Renal cortex interstitium (tissue), 11 donors: ENCODE results near the gene SMAD2. TPM values are rescaled to one million over a fixed set of nuclear protein-coding genes. Genes with fewer than 3 reads are reported as not detected.
"Not testable (repeated sequence)": the region's sequence is repeated elsewhere in the genome, so short reads cannot be mapped to it uniquely, and the experiment has no call there.

ENCODE experiments used
- DNase-seq, 11 donors: peaks; one replicate each; pipeline ENCODE4 v3.0.0-alpha.2; 2013; ENCODE audit warnings: low read depth in 9 of 11, low spot score in 4 of 11; ENCODE audit errors: extremely low read depth in 1 of 11
- polyA plus RNA-seq, 3 donors: library from polyadenylated mRNA; unstranded; fragments of 120-200 nt; gene quantifications; one replicate each; pipeline ENCODE4 v1.2.1, GENCODE V29; 2013; ENCODE audit not compliant: insufficient read length in 3 of 3

Gene SMAD2
- polyA plus RNA-seq, 3 donors: 85.4 to 94.3 (median 89.3) TPM

DNA sequence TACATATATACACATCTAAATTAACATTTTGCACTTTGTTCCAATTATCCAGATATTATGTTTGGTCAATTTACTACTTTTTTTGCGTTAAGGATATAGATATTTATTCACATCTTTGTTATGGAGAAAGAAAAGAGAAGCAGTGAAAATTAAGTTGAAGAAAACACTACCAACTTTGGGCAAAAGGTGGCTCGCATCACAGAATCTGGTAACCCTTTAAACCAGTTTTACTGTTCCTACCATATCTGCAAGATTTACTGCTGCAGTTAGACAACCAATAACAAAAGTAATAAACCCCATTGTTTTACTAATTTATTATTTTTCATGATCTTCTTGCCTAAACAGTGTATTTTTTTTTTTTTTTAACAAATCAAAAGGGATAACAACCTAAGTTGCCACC, 53.6 kb downstream of the SMAD2 start:
- no peak for DNase-seq

DNA sequence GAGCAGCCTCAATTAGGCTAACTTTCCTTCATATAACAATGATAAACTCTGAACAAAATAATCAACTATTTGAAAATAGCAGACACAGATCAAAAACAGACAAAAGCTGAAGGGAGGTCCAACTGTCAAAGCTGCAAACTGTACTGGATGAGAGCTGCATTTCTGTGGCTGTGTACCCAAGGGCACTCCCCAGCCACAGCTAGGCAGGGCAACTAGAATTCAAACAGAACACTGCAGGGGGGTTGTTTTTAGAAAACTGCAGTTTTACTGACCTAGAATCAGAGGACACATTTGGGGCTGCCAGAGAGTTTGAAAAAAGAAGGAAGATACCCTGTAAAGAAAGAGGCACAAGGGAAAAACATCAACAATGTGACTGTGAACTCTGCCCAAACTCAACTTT, 56.8 kb downstream of the SMAD2 start:
- no peak for DNase-seq

DNA sequence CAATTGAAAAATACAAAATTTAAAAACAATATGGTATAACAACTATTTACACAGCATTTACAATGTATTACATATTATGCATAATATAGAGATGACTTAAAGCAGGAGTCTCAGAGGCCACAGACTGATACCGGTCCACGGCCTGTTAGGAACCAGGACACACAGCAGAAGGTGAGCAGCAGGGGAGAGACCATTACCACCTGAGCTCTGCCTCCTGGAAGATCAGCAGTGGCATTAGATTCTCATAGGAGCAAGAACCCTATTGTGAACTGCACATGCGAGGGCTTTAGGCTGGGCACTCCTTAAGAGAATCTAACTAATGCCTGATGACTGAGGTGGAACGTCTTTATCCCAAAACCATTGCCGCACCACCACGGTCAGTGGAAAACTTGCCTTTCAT, 58.0 kb downstream of the SMAD2 start:
- DNase-seq: no peak

DNA sequence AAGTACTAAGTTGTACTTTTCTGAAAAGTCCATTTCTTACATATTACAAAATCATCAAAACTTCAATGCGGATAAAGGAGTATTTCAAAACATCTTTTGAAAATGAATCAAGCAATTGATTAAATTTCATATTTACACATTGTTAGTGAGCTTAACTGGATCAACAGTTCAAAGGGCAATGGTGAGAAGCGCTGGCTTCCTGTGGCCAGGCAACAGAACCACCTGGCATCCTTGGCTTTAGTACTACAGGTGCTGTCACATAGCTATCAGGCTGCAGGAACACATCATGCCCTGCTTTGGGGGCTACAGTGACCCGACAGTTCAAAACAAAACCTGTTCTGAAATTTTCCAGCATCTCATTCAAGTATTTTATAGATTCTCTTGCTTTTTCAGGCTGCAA, 59.2 kb downstream of the SMAD2 start:
- no peak for DNase-seq

DNA sequence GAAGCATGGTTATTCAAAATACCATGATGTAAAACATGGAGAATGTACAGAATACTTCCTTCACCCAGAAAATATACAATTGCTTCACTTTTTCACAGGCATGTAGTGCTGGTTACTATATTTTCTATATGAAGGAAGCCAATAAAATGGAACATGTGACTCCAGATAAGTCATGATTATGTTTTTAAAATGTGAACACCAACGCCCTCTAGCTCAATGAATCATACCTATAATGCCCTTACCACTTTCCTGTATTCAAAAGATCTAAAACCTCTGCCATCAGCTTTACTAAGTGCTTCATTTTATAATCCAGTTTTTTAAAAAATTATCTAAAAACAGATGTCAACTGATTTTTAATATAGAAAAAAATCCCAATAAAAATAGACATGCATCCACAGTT, 59.9 kb downstream of the SMAD2 start:
- no peak for DNase-seq

DNA sequence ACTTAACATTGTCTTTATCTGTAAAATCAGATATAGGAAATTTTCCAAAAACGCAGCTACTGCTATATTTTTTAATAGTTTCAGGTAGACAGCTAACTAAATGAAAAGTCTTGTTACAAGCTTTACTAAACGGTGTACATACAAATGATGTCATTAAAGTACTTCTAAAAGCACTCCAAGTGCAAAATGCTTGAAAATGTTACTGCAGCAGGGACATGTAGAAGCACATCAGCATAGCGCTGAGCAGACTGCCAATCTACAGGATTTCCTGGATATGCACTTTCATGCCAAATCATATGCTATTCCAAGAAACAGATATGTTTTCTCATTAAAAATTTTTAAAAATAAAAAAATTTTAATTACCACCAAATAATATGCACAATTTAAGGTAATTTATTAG, 61.7 kb downstream of the SMAD2 start:
- DNase-seq: no peak

DNA sequence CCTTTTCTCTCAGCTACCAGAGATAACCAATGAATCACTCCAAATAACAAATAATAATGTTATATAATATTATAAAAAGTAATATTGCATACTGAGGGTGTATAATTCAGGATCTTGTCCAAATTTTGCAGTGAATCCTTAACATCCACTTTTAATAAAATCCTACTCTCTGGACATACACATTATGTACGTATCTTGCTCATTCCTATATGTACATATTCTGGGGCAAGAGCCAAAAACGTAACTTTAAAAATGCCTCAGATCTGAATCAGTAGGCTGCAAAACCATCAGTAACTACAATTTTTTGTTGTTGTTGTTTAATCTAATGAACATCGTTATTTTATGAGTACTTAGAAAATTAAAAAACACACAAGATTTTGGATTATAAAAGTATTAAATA, 65.3 kb downstream of the SMAD2 start:
- no peak for DNase-seq

DNA sequence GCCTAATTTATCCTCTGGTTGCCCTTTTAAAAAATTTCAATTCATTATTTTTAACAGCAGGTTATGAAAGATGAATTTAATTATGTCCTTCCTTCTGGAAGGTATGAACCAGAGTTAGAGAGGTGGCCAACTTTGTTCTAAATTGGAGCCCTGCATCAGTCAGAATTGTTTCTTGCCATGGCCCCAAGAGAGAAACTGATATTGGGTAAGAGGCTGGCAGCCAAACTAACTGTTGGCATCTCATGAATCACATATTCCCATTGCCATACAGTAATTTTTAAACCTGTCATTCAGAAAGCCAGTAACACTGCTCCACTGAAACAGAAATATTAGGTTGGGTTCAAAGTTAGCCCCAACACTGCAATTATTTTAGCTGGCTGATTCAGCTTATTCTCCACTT, 67.4 kb downstream of the SMAD2 start:
- no peak for DNase-seq

DNA sequence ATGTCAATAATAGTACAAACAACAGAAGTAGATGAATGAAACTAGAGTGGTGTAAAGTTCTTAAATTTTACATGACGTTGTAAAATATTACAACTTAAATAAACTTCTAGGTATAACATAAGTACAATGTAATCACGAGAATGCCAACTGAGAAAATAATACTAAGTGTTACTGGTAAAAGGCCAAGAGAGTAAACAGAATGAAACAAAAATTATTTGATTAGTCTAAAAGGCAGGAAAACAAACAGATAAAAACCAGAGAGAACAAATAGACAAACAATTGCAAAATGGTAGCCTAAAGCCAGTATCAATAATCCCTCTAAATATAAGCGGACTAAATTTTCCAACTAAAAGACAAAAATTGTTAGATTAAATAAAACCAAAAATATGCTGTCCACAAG, 71.9 kb downstream of the SMAD2 start:
- no peak for DNase-seq

DNA sequence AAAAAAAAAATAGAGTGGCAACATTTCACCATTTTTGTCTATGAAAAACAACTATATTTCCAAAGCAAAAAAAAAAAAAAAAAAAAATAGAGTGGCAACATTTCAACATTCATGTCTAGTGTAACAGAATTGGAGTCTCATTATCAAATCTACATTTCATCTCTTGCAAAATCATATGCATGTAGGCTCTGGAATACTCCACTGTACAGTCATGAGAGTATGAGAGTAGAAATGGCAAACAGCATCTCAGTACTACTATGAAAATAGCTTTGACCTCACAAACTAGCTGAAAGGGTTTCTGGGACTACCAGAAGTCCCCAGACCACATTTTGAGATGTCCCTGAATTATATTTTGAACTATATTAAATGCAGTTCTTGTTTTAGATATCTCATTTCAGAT, 82.8 kb downstream of the SMAD2 start:
- DNase-seq: no peak

DNA sequence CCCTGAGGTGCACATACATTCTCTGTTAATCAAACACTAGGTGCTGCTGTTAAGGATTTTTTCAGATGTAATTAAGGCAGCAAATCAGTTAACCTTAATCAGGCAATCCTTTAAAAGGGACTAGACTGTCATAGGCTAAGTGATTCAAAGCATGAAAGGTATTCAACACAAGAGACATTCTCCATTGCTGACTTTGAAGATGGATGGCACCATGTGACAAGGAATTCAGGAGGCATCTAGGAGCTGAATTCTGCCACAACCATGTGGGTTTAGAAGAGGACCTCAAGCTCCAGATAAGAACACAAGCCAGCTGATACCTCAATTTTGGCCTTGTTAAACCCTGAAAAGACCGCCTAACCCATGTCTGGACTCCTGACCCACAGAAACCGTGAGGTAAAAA, 84.0 kb downstream of the SMAD2 start:
- no peak for DNase-seq

DNA sequence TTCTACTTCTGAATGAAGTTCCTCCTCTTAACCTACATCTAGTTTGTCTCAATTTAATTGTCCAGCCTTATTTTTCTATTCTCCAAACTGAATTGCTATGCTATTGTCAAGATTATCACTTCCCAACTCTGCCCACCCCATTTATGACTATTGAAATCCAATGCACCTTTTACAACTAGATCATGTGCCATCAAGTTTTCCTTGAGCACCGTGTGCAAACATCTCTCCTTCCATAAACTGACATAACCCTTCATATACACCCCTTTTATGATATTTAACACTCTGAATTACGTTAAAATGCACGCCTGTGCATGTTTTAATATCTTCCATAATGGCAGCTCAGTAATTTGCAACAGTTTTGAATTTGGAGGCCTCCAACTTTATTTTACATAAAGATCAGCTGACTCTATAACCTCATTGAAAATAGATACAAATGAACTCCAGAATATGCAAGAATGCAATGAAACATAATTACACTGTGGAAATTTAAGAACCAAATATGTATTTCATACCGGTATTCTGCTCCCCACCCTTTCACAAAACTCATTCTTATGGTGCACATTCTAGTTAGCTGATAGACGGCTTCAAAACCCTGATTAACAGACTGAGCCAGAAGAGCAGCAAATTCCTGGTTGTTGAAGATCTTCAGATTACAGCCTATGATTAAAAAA, 85.5 kb downstream of the SMAD2 start:
- DNase-seq: no peak

DNA sequence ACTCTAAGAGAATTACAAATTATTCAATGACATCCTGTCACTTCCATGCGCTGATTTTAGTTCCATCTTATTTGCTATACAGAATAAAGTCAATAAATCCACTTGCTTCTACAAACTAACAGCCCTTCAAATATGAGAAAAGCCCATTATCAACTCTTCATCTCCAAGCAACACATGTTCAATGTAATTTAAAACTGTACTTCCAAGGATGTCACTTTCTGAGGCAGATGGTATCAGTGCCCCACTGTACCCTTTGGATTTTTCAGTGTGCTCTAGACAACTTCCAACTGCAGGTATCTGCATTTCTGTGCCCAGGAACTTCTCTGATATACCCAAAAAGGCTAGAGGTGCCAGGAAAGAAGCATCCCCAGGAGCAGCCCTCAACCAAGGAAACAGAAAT, 87.6 kb downstream of the SMAD2 start:
- DNase-seq: no peak

DNA sequence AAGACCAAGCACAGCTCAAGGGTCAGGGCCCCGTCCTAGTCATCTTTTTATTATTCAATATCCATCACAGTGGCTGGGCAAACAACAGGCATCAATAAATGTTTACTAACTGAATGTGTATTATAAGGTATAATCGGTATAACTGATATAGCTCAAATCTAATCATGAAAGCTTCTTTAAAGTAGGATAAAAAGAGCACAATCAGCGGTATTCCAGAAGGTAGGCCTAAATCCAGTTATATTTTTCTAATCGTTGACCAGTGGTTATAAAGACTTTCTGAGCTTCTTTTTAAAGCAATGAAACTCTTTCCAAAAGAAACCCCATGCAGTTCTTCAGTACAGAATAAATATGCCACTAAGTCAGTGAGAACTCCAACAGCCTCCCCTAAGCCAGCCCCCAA, 92.1 kb downstream of the SMAD2 start:
- no peak for DNase-seq

DNA sequence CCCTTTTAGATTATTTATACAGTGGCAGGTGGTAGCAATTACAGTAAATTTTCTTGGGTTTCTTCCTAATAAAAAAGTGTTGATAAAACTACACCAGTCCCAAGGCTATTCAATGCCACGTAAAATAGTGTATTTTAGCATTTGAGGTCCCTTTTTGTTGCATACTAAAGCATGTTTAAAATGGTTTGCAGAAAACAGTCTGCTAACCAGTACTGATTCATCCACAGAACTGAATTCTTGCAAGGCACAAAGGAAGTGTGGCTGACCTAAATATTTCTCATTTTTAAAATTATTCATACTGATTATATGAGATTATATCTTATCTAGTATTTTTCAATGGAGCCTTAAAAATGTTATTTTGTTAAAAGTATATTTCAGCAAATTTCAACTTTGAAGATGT, 98.1 kb downstream of the SMAD2 start:
- no peak for DNase-seq

DNA sequence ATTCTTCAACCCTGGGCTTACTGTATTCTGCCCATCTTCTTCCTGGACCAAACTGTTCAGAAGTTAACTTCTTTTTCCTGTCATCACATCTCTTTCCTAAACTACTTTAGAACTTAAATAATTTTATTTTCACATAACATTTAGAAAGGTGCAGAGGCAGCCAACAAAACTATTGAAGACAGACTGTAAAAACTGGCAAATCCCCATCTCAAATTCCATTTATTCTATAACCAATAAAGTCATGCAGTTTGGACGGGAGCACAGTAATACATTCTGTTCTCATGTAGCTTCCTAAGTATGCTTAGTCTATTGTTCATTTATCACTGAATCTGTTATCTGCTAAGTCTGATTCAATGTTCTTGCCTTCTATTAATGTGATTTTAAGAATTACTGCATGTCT, 99.1 kb downstream of the SMAD2 start:
- no peak for DNase-seq

DNA sequence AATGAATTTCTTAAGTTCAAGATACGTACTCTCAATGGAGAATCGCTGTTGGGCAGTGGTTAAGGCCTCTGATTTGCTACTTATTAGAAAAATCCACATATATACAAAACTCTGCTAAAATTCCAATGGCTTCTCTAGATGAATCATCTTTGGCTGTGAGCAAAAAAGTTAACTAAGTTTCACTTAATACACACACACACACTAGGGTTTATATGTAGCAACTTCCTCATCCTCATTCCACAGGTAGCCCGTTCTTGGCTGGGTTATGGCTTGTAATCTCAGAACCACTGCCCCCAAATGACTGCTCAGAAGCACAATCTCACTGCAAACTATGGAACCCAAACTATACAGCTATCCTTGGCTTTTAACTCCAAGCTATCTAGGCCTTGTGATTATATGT, 99.7 kb downstream of the SMAD2 start:
- DNase-seq: no peak

DNA sequence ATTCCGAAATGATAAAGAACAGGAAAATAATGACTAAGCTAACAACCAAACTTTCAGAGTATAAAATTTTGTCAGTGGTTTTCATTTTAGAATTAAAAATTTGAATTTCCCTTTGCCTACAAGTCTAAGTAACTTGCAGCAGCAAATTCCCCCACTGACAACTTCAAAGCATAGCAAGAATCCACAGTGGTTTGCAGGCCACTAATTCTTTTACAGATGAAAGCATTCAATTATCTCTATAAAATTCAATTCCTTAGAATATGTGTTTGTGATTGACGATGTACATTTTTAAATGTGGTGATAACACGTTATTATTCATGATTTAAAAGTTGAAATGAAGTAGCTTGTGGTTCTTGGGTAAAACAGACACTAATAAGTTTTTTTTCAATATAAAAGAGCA, 100.6 kb downstream of the SMAD2 start:
- DNase-seq: no peak

DNA sequence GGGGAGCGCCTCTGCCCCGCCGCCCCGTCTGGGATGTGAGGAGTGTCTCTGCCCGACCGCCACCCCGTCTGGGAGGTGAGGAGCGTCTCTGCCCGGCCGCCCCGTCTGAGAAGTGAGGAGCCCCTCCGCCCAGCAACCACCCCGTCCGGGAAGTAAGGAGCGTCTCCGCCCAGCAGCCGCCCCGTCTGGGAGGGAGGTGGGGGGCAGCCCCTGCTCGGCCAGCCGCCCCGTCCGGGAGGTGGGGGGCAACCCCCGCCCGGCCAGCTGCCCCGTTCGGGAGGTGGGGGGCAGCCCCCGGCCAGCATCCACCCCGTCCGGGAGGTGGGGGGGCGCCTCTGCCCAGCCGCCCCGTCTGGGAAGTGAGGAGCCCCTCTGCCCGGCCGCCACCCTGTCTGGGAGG, 102.4 kb downstream of the SMAD2 start:
- not testable (repeated sequence) for DNase-seq

DNA sequence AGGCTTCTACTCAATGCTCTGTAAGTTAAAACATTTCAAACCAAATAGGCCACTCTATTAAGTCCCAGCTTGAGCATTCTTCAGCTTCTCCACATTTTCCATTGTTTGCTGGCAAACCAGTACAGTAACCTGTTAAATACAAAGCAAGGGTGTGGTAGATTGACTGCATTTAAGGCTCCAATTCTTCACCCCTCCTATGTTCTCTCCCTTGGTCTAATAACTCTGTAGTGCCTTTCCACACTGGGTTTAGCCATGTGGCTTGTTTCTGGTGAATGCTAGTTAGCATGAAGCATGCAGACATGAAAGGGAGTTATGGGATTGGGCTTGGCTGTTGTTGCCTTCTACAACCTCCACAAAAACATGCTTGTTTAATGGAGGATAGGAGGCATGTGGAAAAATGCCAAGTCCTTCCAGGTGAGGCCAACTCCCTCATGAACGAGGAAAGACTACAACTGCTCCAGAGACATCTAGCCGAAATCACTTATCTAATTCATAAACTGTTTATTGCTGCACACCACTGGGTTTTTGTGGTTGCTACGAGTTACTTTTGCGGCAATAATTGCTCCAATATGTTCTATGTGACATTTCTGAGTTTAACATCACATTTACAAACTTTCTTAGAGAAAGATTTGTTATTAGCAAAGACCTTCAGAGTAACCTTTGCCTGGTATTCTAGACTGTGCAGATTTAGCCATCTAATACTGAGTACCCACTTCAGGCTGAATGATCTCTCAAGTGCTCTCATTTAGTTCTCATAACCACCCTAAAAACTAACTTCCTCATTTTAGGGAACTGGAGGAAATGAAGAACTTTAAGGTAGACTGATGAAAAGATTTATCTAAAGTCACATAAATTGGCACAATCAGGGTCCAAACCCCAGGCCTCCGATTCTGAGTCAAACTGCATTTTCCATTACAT, 104.0 kb downstream of the SMAD2 start:
- no peak for DNase-seq

DNA sequence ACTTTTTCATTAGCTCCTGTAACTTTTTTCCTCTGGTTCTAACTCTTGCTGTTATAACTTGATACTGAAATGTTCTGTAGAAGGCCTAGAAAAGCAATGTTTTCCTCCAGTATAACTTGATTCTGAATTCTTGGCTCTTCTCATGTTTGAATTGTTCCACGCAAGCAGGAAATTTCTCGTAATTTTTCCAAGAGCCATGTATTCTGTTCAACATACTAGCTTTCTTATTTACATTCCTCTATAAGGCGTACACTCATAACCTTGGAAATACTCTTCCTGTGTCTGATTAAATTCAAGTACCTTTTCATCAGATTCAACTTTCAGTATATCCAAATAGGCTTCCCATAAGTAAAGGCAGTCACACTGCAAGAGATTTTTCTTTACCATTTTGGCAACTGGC, 109.1 kb downstream of the SMAD2 start:
- no peak for DNase-seq
